K562 (cell line): ENCODE measurements around the gene DST.

Experiments
- FOXA1 ChIP-seq: fragments of 450-650 bp; IDR thresholded peaks from 2 replicates; pipeline ENCODE4 v1.6.1; 2016; ENCODE audit warnings: mild to moderate bottlenecking, borderline replicate concordance
- KLF16 ChIP-seq: IDR thresholded peaks from 2 replicates; pipeline ENCODE4 v1.6.1; 2016; ENCODE audit warnings: antibody characterized with exemption
- RAD21 ChIP-seq, 2 experiments: fragments of 250-450 bp in 1 of 2; fragments of 450-650 bp in 1 of 2; sonication (Bioruptor Pico) in 1 of 2; formaldehyde crosslinking in 1 of 2; IDR thresholded peaks in 1 of 2; conservative IDR thresholded peaks in 1 of 2; 2 replicates each; pipeline versions ENCODE4 v1.4.0 to v1.8.0; 2020 to 2022; ENCODE audit warnings: mild to moderate bottlenecking in 2 of 2, moderate library complexity in 1 of 2
- SMAD1 ChIP-seq: fragments of 150-350 bp; IDR thresholded peaks from 2 replicates; pipeline ENCODE4 v1.6.1; 2014; ENCODE audit warnings: low read length, low read depth; ENCODE audit not compliant: partially characterized antibody
- TCF3 ChIP-seq: sonication (generic); formaldehyde crosslinking; IDR thresholded peaks from 2 replicates; pipeline ENCODE4 v1.4.0; 2020; ENCODE audit warnings: mild to moderate bottlenecking, missing genetic modification reagents
- ZFP30 ChIP-seq: fragments of 250-450 bp; sonication (Bioruptor Pico); IDR thresholded peaks from 2 replicates; pipeline ENCODE4 v1.8.0; 2022; ENCODE audit warnings: moderate library complexity, mild to moderate bottlenecking, inconsistent platforms, borderline replicate concordance
- ZNF24 ChIP-seq: fragments of 450-650 bp; IDR thresholded peaks from 2 replicates; pipeline ENCODE4 v1.6.1; 2016
- TF ChIP-seq, protein P1 (sequence below): sonication (generic); formaldehyde crosslinking; IDR thresholded peaks from 2 replicates; pipeline ENCODE4 v1.9.0; 2022; ENCODE audit warnings: mild to moderate bottlenecking, missing genetic modification reagents
- TF ChIP-seq, protein P2 (sequence below): fragments of 200-800 bp; sonication (Bioruptor generic); IDR thresholded peaks from 2 replicates; pipeline ENCODE4 v1.6.1; 2016; ENCODE audit warnings: missing genetic modification characterization, missing compliant biosample characterization
- TF ChIP-seq, protein P3 (sequence below): fragments of 450-650 bp; formaldehyde crosslinking; IDR thresholded peaks from 2 replicates; pipeline ENCODE4 v1.4.0; 2022; ENCODE audit warnings: missing genetic modification characterization

DNA sequence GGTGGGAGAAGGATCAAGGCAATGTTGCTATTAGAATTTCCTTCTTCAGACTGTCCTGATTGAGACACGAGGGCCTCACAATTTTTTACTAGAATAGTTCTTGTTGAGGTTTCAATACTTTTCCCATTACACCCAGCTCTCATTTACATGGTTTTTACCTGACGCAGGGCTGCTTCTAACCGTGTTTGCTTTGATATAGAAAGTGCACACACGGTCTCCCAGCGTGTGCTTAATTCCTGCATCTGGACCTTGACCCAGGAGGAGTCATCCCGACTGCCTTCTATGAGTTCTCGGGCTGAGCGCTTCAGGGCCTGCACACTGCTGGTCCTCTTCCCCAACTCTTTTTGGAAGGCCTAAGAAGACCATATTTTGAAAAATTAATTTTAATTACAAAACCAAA lies 160.2 kb downstream of the DST start:
- TF ChIP-seq, protein P1, sequence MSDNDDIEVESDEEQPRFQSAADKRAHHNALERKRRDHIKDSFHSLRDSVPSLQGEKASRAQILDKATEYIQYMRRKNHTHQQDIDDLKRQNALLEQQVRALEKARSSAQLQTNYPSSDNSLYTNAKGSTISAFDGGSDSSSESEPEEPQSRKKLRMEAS (CRISPR knock-in tag): no peak
- TF ChIP-seq RAD21 (CRISPR knock-in tag; conservative IDR thresholded peaks at IDR 0.05 in 1 of 2, IDR thresholded peaks at IDR 0.05 in 1 of 2) (no peak), TCF3 (CRISPR knock-in tag) (no peak), FOXA1 (no peak), SMAD1 (no peak), ZNF24 (no peak), KLF16 (no peak), ZFP30 (CRISPR knock-in tag) (no peak)
- TF ChIP-seq, protein P2, sequence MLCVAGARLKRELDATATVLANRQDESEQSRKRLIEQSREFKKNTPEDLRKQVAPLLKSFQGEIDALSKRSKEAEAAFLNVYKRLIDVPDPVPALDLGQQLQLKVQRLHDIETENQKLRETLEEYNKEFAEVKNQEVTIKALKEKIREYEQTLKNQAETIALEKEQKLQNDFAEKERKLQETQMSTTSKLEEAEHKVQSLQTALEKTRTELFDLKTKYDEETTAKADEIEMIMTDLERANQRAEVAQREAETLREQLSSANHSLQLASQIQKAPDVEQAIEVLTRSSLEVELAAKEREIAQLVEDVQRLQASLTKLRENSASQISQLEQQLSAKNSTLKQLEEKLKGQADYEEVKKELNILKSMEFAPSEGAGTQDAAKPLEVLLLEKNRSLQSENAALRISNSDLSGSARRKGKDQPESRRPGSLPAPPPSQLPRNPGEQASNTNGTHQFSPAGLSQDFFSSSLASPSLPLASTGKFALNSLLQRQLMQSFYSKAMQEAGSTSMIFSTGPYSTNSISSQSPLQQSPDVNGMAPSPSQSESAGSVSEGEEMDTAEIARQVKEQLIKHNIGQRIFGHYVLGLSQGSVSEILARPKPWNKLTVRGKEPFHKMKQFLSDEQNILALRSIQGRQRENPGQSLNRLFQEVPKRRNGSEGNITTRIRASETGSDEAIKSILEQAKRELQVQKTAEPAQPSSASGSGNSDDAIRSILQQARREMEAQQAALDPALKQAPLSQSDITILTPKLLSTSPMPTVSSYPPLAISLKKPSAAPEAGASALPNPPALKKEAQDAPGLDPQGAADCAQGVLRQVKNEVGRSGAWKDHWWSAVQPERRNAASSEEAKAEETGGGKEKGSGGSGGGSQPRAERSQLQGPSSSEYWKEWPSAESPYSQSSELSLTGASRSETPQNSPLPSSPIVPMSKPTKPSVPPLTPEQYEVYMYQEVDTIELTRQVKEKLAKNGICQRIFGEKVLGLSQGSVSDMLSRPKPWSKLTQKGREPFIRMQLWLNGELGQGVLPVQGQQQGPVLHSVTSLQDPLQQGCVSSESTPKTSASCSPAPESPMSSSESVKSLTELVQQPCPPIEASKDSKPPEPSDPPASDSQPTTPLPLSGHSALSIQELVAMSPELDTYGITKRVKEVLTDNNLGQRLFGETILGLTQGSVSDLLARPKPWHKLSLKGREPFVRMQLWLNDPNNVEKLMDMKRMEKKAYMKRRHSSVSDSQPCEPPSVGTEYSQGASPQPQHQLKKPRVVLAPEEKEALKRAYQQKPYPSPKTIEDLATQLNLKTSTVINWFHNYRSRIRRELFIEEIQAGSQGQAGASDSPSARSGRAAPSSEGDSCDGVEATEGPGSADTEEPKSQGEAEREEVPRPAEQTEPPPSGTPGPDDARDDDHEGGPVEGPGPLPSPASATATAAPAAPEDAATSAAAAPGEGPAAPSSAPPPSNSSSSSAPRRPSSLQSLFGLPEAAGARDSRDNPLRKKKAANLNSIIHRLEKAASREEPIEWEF (CRISPR knock-in tag): no peak
- TF ChIP-seq, protein P3, sequence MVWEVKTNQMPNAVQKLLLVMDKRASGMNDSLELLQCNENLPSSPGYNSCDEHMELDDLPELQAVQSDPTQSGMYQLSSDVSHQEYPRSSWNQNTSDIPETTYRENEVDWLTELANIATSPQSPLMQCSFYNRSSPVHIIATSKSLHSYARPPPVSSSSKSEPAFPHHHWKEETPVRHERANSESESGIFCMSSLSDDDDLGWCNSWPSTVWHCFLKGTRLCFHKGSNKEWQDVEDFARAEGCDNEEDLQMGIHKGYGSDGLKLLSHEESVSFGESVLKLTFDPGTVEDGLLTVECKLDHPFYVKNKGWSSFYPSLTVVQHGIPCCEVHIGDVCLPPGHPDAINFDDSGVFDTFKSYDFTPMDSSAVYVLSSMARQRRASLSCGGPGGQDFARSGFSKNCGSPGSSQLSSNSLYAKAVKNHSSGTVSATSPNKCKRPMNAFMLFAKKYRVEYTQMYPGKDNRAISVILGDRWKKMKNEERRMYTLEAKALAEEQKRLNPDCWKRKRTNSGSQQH (CRISPR knock-in tag): no peak
